B cell (primary cell): ENCODE measurements around the gene EIF3L. TPM values are rescaled to one million over a fixed set of nuclear protein-coding genes. Genes with fewer than 3 reads are reported as not detected.

ENCODE experiments used
- ATAC-seq: fragments of 200-7000 bp; cut with Tn5 transposase; one replicate; pipeline ENCODE4 v1.10.0; 2021; ENCODE audit warnings: low read depth, mild to moderate bottlenecking, moderate number of reproducible peaks, moderate library complexity
- CTCF ChIA-PET: fragments of 350-600 bp; sonication (Branson Sonifier 250); formaldehyde crosslinking; loops from one replicate; lab custom pipeline; 2021; ENCODE audit warnings: antibody characterized with exemption, inconsistent platforms; lab: Charles Lee
- POLR2A ChIA-PET: fragments of 350-600 bp; sonication (Branson Sonifier 250); formaldehyde crosslinking; loops from one replicate; lab custom pipeline; 2021; ENCODE audit warnings: antibody characterized with exemption; lab: Charles Lee
- DNase-seq: peaks from one replicate; pipeline ENCODE4 v3.0.0; 2013
- H2AFZ ChIP-seq: 2 replicates; pipeline ENCODE4 v1.6.1; 2012; ENCODE audit warnings: mild to moderate bottlenecking, low read depth, low read length; ENCODE audit not compliant: insufficient read depth, poor library complexity, severe bottlenecking
- H3K27ac ChIP-seq, 2 donors: 1 replicate in 1 of 2; 2 replicates in 1 of 2; pipeline ENCODE4 v1.5.1; 2012 to 2013; ENCODE audit warnings: low read length in 2 of 2, mild to moderate bottlenecking in 2 of 2, moderate library complexity in 1 of 2
- H3K27me3 ChIP-seq, 4 experiments: fragments of 200-600 bp in 1 of 4; sonication (generic) in 1 of 4; replicated peaks in 1 of 4; 1 replicate in 2 of 4; 2 replicates in 2 of 4; pipeline versions ENCODE4 v1.6.1 to v1.7.0; 2013 to 2016; ENCODE audit warnings: low read length in 3 of 4, mild to moderate bottlenecking in 2 of 4, mixed read lengths in 1 of 4, moderate library complexity in 1 of 4; ENCODE audit not compliant: insufficient read depth in 4 of 4, control insufficient read depth in 3 of 4; ENCODE audit errors: control extremely low read depth in 1 of 4
- H3K36me3 ChIP-seq, 2 experiments: replicated peaks in 1 of 2; 1 replicate in 1 of 2; 2 replicates in 1 of 2; pipeline versions ENCODE4 v1.6.1 to v1.7.1; 2013; ENCODE audit warnings: low read length in 1 of 2; ENCODE audit not compliant: insufficient read depth in 2 of 2, control insufficient read depth in 1 of 2; ENCODE audit errors: control extremely low read depth in 1 of 2, extremely low read depth in 1 of 2
- H3K4me1 ChIP-seq, 2 donors: fragments of 200-600 bp in 1 of 2; sonication (generic) in 1 of 2; 1 replicate in 1 of 2; 2 replicates in 1 of 2; pipeline versions ENCODE4 v1.5.1 to v1.6.1; 2013 to 2017; ENCODE audit warnings: low read length in 2 of 2; ENCODE audit not compliant: control insufficient read depth in 2 of 2, insufficient read depth in 2 of 2
- H3K4me2 ChIP-seq: replicated peaks from 2 replicates; pipeline ENCODE3; 2012; ENCODE audit warnings: mild to moderate bottlenecking, low read depth, low read length; ENCODE audit not compliant: poor library complexity, severe bottlenecking
- H3K4me3 ChIP-seq, 5 experiments: fragments of 200-600 bp in 1 of 5; sonication (generic) in 1 of 5; 1 replicate in 3 of 5; 2 replicates in 2 of 5; pipeline versions ENCODE4 v1.5.1 to v1.7.0; 2011 to 2016; ENCODE audit warnings: low read length in 4 of 5, mild to moderate bottlenecking in 4 of 5, low read depth in 2 of 5, control low read depth in 1 of 5, moderate library complexity in 1 of 5; ENCODE audit not compliant: insufficient read depth in 1 of 5; ENCODE audit errors: control extremely low read depth in 1 of 5, extremely low read depth in 1 of 5
- H3K79me2 ChIP-seq: fragments of 200-600 bp; sonication (generic); one replicate; pipeline ENCODE4 v1.6.0; 2016; ENCODE audit warnings: low read length; ENCODE audit not compliant: control insufficient read depth, insufficient read depth
- H3K9ac ChIP-seq: fragments of 200-600 bp; sonication (generic); 2 replicates; pipeline ENCODE4 v1.6.1; 2017; ENCODE audit warnings: mild to moderate bottlenecking, low read length, moderate library complexity
- H3K9me3 ChIP-seq, 3 donors: one replicate each; pipeline versions ENCODE4 v1.6.1 to v1.7.1; 2013; ENCODE audit warnings: low read length in 2 of 3; ENCODE audit not compliant: control insufficient read depth in 2 of 3, insufficient read depth in 1 of 3; ENCODE audit errors: control extremely low read depth in 1 of 3
- H4K20me1 ChIP-seq: 2 replicates; pipeline ENCODE4 v1.6.0; 2012; ENCODE audit warnings: mild to moderate bottlenecking, low read length; ENCODE audit not compliant: insufficient read depth, control insufficient read depth, poor library complexity, severe bottlenecking
- H3K27ac Mint-ChIP-seq: one replicate; pipeline ENCODE4 v1.8.0; 2021; ENCODE audit warnings: mixed read lengths
- H3K27me3 Mint-ChIP-seq: one replicate; pipeline ENCODE4 v1.8.0; 2021; ENCODE audit warnings: mixed read lengths
- H3K4me1 Mint-ChIP-seq: one replicate; pipeline ENCODE4 v1.8.0; 2021; ENCODE audit warnings: mixed read lengths
- H3K4me3 Mint-ChIP-seq: one replicate; pipeline ENCODE4 v1.8.0; 2021; ENCODE audit warnings: mixed read lengths
- H3K9me3 Mint-ChIP-seq: one replicate; pipeline ENCODE4 v1.8.0; 2022; ENCODE audit warnings: mixed read lengths; ENCODE audit not compliant: insufficient read depth
- EZH2 ChIP-seq: IDR thresholded peaks from 2 replicates; pipeline ENCODE4 v1.6.1; 2012; ENCODE audit warnings: borderline replicate concordance, low read depth, mild to moderate bottlenecking, moderate library complexity, low read length; ENCODE audit not compliant: insufficient read depth, poor library complexity, severe bottlenecking
- WGBS: methylation state at CpG from one replicate; pipeline ENCODE4 v1.1.5; 2013; ENCODE audit warnings: missing lambda C conversion rate; ENCODE audit not compliant: insufficient coverage; 5-methylcytosine and 5-hydroxymethylcytosine counted together
- intact Hi-C: fragments of 100-400 bp; cut with micrococcal nuclease; formaldehyde crosslinking; loops from one replicate; pipeline ENCODE4 v1.10.0; 2022
- polyA plus RNA-seq: library from polyadenylated mRNA; depleted of rRNA; stranded (reverse); fragments of >200 nt; gene quantifications from 2 replicates; pipeline ENCODE4 v1.2.3, GENCODE V29; 2012
- total RNA-seq, 2 donors: library from RNA; stranded (reverse); fragments of 120-200 nt in 1 of 2; gene quantifications; 1 replicate in 1 of 2; 2 replicates in 1 of 2; pipeline versions ENCODE4 v1.2.3 to v1.2.4, GENCODE V29; 2013 to 2022
- TF ChIP-seq, protein P1 (sequence below): fragments of 200-600 bp; IDR thresholded peaks from one replicate; pipeline ENCODE4 v1.8.0; 2022; ENCODE audit warnings: antibody characterized with exemption, mild to moderate bottlenecking

The EIF3L gene
- total and polyA plus RNA-seq, 2 donors (not counting 1 experiment from before 2014, with no cell fraction given) = 430 to 560 TPM

DNA sequence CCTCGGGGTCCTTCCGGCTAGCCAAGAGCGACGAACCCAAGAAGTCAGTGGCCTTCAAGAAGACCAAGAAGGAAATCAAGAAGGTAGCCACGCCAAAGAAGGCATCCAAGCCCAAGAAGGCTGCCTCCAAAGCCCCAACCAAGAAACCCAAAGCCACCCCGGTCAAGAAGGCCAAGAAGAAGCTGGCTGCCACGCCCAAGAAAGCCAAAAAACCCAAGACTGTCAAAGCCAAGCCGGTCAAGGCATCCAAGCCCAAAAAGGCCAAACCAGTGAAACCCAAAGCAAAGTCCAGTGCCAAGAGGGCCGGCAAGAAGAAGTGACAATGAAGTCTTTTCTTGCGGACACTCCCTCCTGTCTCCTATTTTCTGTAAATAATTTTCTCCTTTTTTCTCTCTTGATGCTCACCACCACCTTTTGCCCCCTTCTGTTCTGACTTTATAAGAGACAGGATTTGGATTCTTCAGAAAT, 43.4 kb upstream of the EIF3L start:
- Histone ChIP-seq H3K79me2 (no peaks in the 10 kb centered on the region), H3K4me2 (peak overlapping the region; percentile 89), H3K9ac (peak overlapping the region; percentile 60), H3K36me3 (no peaks in the 10 kb centered on the region), H3K9me3 (peaks cover 0 to 39% (median 0%) of the 10 kb centered on the region in 3 donors), H3K27ac (no peak overlapping the region), H3K4me3 (peak overlapping the region in 1 of 5 experiments; percentile 57), H2AFZ (no peak overlapping the region), H4K20me1 (peaks cover 5% of the 10 kb centered on the region), H3K27me3 (peaks cover 0 to 92% (median 58%) of the 10 kb centered on the region in 4 experiments), H3K4me1 (peaks cover 59 to 68% of the 10 kb centered on the region in 2 donors)
- no peak for TF ChIP-seq EZH2
- TF ChIP-seq, protein P1, sequence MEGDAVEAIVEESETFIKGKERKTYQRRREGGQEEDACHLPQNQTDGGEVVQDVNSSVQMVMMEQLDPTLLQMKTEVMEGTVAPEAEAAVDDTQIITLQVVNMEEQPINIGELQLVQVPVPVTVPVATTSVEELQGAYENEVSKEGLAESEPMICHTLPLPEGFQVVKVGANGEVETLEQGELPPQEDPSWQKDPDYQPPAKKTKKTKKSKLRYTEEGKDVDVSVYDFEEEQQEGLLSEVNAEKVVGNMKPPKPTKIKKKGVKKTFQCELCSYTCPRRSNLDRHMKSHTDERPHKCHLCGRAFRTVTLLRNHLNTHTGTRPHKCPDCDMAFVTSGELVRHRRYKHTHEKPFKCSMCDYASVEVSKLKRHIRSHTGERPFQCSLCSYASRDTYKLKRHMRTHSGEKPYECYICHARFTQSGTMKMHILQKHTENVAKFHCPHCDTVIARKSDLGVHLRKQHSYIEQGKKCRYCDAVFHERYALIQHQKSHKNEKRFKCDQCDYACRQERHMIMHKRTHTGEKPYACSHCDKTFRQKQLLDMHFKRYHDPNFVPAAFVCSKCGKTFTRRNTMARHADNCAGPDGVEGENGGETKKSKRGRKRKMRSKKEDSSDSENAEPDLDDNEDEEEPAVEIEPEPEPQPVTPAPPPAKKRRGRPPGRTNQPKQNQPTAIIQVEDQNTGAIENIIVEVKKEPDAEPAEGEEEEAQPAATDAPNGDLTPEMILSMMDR = no peak
- Mint-ChIP-seq H3K4me3 (peak overlapping the region; percentile 74), H3K27ac (no peak overlapping the region), H3K9me3 (no peaks in the 10 kb centered on the region), H3K27me3 (peaks cover 56% of the 10 kb centered on the region), H3K4me1 (peaks cover 37% of the 10 kb centered on the region)
- ATAC-seq = no peak
- 36% methylated on average over 8 of the region's 10 CpGs for WGBS
- ChIA-PET POLR2A (no interaction called here), CTCF (interaction anchor here (0.9 kb wide), 1 partner anchor 11 kb away, joined by 5 read pairs; no protein-coding TSS in a partner anchor)
- intact Hi-C loops = no loop called here
- no peak for DNase-seq
